ENCODE measurements around the gene SNCAIP. TPM values are rescaled to one million over a fixed set of nuclear protein-coding genes. Genes with fewer than 3 reads are reported as not detected.

Gene SNCAIP
- total RNA-seq (4.1 and 5.1 TPM in 2 replicates), polyA plus RNA-seq (1.3 and 2.4 TPM in 2 replicates), polyA minus RNA-seq (ENCODE audit: low replicate concordance) (1.9 TPM in 1 of 2 replicates, not detected in the other)
- polyA plus RNA-seq (2012) = 1.5 TPM in 2 replicates

DNA sequence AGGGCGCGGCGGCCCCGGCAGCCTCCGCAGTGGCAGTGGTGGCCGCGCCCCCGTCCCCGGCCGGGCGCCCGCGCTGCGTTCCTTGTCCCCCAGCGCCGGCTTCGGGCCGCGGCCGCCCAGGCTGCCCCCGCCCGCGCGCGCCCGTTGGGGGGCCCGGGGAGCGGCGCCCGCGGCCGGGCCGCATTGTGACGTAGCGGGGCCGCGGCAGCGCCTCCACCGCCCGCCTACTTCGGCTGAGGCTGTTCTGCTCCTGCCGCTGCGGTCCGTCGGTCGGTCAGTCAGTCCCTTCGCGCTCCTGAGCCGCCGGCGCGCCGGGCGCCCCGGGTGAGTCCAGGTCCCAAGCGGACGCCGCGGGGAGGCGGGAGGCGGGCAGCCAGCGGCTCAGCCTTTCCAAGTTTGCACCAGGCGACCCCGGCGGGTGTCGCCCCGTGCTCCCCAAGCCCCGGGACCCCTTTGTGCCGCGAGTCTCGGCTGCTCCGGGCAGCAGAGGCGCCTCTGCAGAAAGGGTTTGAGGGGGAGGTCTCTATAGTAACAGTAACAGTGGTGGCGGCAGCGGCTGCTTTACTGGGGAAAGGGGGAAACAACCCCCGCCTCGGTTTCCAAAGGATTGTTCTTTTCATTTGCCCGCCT lies at the start of gene SNCAIP:
TSS of gene SNCAIP (plus strand) at position 277 of the 630 bp plus-strand sequence. CDS start 78,898 bp downstream, outside the sequence.
- H3K27ac ChIP-seq (ENCODE audit: insufficient read depth, low read length) = peak within 1 kb of the TSS; percentile 3
- H3K4me3 ChIP-seq (replicated peaks in 1 of 4; ENCODE audit: control extremely low read depth in 1 of 4, insufficient read depth in 1 of 4, low read depth in 3 of 4, low read length in 4 of 4) = peak within 1 kb of the TSS; percentile 63 to 69 (median 67)
- H3K9me3 ChIP-seq (ENCODE audit: control insufficient read depth, insufficient read depth, low read depth, low read length) = no peaks in the 10 kb centered on the region
- DNase-seq (ENCODE audit: low read depth in 2 of 2) = peak; percentile 41 to 63
- no peaks in the 10 kb centered on the region for H3K79me2 ChIP-seq (ENCODE audit: control insufficient read depth, insufficient read depth, low read length)
- H3K4me2 ChIP-seq (ENCODE audit: extremely low read depth, insufficient read depth, low read length) = peak within 1 kb of the TSS; percentile 89
- no peaks in the 10 kb centered on the region for H3K27me3 ChIP-seq (ENCODE audit: control insufficient read depth, insufficient read depth, low read length)
- no peaks in the 10 kb centered on the region for H3K4me1 ChIP-seq (ENCODE audit: control insufficient read depth, extremely low read depth, insufficient read depth, low read length)
- no peaks in the 10 kb centered on the region for H4K20me1 ChIP-seq (ENCODE audit: control insufficient read depth, extremely low read depth, insufficient read depth, low read length)
- peak within 1 kb of the TSS; percentile 34 for H3K9ac ChIP-seq (ENCODE audit: insufficient read depth, low read length)
- H2AFZ ChIP-seq (ENCODE audit: low read length) = peak within 1 kb of the TSS; percentile 83
- H3K36me3 ChIP-seq (ENCODE audit: control insufficient read depth, insufficient read depth, low read length) = no peaks in the 10 kb centered on the region
- TF ChIP-seq, protein P1, sequence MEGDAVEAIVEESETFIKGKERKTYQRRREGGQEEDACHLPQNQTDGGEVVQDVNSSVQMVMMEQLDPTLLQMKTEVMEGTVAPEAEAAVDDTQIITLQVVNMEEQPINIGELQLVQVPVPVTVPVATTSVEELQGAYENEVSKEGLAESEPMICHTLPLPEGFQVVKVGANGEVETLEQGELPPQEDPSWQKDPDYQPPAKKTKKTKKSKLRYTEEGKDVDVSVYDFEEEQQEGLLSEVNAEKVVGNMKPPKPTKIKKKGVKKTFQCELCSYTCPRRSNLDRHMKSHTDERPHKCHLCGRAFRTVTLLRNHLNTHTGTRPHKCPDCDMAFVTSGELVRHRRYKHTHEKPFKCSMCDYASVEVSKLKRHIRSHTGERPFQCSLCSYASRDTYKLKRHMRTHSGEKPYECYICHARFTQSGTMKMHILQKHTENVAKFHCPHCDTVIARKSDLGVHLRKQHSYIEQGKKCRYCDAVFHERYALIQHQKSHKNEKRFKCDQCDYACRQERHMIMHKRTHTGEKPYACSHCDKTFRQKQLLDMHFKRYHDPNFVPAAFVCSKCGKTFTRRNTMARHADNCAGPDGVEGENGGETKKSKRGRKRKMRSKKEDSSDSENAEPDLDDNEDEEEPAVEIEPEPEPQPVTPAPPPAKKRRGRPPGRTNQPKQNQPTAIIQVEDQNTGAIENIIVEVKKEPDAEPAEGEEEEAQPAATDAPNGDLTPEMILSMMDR (conservative IDR thresholded peaks at IDR 0.05 in 1 of 2, IDR thresholded peaks at IDR 0.05 in 1 of 2; ENCODE audit: low read depth in 1 of 2, low read length in 2 of 2) = no peak
- TF ChIP-seq EZH2 (IDR thresholded peaks at IDR 0.05; ENCODE audit: low read length, missing control alignments) = no peak

DNA sequence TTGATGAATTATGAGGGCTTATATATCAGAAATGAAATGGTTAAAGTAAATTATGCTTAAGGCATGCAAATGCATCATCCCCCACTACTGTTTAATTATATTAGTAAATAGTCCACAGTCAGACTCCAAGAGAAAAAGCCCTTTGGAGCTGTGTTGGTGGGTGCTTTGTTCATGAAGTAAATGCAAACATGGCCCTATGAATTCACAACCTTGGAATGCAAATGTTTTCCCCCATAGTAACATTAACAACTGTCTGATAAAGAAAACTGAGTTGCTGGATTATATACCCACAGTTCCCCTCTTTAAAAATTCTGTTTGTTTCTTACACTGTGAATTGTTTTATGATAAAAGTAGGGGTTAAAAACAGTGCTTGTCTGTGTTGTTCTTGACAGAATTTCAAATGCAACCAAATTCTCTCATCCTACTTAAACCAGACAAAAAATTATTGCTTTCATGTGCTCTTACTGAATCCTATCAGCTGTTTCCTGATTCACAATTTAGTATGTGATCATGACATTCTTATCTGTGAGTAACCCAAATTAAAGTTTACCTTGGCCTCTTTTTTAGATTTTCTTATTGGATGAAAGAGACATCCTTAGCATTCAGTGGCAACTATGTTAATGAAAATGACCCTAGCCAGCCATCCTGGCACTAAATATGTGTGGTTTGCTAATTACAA lies 48.5 kb upstream of the SNCAIP start:
- DNase-seq (ENCODE audit: low read depth in 2 of 2) = peak; percentile 8 to 68
- Histone ChIP-seq H3K4me3 (replicated peaks in 1 of 4; ENCODE audit: control extremely low read depth in 1 of 4, insufficient read depth in 1 of 4, low read depth in 3 of 4, low read length in 4 of 4) (no peak overlapping the region), H4K20me1 (ENCODE audit: control insufficient read depth, extremely low read depth, insufficient read depth, low read length) (no peaks in the 10 kb centered on the region), H2AFZ (ENCODE audit: low read length) (no peak overlapping the region), H3K79me2 (ENCODE audit: control insufficient read depth, insufficient read depth, low read length) (no peaks in the 10 kb centered on the region), H3K4me2 (ENCODE audit: extremely low read depth, insufficient read depth, low read length) (no peak overlapping the region), H3K4me1 (ENCODE audit: control insufficient read depth, extremely low read depth, insufficient read depth, low read length) (peaks cover 3% of the 10 kb centered on the region), H3K9me3 (ENCODE audit: control insufficient read depth, insufficient read depth, low read depth, low read length) (no peaks in the 10 kb centered on the region), H3K9ac (ENCODE audit: insufficient read depth, low read length) (no peak overlapping the region), H3K36me3 (ENCODE audit: control insufficient read depth, insufficient read depth, low read length) (no peaks in the 10 kb centered on the region), H3K27me3 (ENCODE audit: control insufficient read depth, insufficient read depth, low read length) (no peaks in the 10 kb centered on the region), H3K27ac (ENCODE audit: insufficient read depth, low read length) (no peak overlapping the region)
- TF ChIP-seq EZH2 (IDR thresholded peaks at IDR 0.05; ENCODE audit: low read length, missing control alignments) = no peak
- TF ChIP-seq, protein P1 (conservative IDR thresholded peaks at IDR 0.05 in 1 of 2, IDR thresholded peaks at IDR 0.05 in 1 of 2; ENCODE audit: low read depth in 1 of 2, low read length in 2 of 2) = no peak

DNA sequence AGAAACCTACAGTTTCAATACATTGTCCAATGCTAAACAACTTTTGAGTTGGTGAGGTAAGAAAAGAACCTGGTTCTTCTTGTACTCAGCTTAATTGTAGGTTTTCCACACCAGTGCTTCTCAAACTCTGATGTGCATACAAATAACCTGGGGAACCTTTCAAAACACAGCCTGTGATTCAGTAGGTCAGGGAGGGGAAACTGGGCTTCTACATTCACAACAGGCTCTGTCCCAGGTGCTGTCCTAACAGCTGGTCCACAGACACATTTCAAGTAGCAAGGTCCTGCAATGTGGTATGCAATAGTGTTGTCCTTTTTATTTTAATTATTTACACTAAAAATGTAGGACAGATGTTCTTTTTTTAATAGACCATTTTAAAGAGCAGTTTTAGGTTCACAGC lies 47.4 kb upstream of the SNCAIP start:
- TF ChIP-seq, protein P1 (conservative IDR thresholded peaks at IDR 0.05 in 1 of 2, IDR thresholded peaks at IDR 0.05 in 1 of 2; ENCODE audit: low read depth in 1 of 2, low read length in 2 of 2) = no peak
- no peak for TF ChIP-seq EZH2 (IDR thresholded peaks at IDR 0.05; ENCODE audit: low read length, missing control alignments)
- Histone ChIP-seq H3K4me3 (replicated peaks in 1 of 4; ENCODE audit: control extremely low read depth in 1 of 4, insufficient read depth in 1 of 4, low read depth in 3 of 4, low read length in 4 of 4) (no peak overlapping the region), H3K4me1 (ENCODE audit: control insufficient read depth, extremely low read depth, insufficient read depth, low read length) (peaks cover 3% of the 10 kb centered on the region), H3K9me3 (ENCODE audit: control insufficient read depth, insufficient read depth, low read depth, low read length) (no peaks in the 10 kb centered on the region), H3K9ac (ENCODE audit: insufficient read depth, low read length) (no peak overlapping the region), H3K27me3 (ENCODE audit: control insufficient read depth, insufficient read depth, low read length) (no peaks in the 10 kb centered on the region), H2AFZ (ENCODE audit: low read length) (no peak overlapping the region), H3K79me2 (ENCODE audit: control insufficient read depth, insufficient read depth, low read length) (no peaks in the 10 kb centered on the region), H3K36me3 (ENCODE audit: control insufficient read depth, insufficient read depth, low read length) (no peaks in the 10 kb centered on the region), H4K20me1 (ENCODE audit: control insufficient read depth, extremely low read depth, insufficient read depth, low read length) (no peaks in the 10 kb centered on the region), H3K4me2 (ENCODE audit: extremely low read depth, insufficient read depth, low read length) (no peak overlapping the region), H3K27ac (ENCODE audit: insufficient read depth, low read length) (no peak overlapping the region)
- DNase-seq (ENCODE audit: low read depth in 2 of 2) = peak in 1 of 2 donors; percentile 6

All from fibroblast of lung (primary cell).